Measurements from ENCODE around the gene MACROD1.
A peak's percentile ranks its signal among the peaks of the same experiment; 100 is the strongest.

Gene MACROD1

DNA sequence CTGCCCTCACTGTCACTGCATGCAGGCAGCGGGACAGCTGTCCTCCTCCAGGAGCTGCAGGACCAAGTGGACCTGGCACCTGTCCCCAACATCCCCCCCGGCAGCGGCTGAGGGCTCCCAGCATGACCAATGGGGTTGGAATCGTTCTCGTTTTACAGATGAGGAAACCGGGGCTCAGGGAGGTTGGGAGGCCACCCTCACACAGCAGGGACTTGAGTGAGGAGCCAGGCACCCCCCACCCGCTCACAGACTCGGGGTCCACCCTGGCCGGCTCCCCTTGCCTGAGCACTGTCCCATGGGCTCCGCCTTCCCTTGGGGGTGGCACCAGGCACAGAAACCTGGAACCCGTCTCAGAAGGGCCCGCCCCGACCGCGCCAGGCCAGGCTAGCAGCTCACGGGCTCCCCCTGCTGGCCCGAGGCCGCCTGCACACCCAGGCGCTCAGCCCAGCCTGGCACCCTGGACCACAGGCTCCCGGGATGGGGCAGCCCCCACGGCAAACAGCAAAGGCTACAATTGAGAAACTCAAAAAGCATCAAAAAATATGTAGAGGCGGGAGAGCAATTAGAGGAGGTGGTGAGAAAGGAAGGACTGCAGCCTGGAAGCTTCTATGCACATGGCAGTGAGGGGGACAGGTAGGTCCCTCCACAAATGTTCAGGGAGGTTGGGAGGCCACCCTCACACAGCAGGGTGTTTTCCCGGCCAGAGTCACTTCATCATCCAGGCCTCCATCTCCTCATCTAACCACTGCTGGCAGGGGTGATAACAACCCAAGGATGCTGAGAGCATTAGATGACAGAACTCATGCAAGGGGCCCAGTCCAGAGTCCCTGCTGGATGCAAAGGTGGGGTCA lies 12.8 kb downstream of the MACROD1 start:
- DNase-seq (ENCODE audit: low spot score) = peak; percentile 96

DNA sequence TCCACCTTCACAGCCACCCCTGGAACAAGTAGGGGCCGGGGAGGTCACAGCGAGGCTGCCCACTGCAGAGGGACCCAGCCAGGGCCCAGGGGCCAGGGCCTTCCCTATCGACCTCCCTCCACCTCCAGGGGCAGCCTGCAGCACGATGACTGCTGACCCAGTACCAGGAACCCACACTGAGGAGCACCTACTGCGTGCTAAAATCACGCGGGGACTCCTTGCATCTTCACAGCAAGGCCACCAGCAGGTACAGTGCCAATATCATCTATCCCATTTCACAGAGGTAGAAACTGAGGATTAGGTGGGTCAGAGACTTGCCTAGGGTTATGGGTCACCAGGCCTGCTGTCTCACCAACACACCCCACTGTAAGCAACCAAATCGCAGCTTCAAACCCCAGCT lies 14.6 kb downstream of the MACROD1 start:
- no peak for DNase-seq (ENCODE audit: low spot score)

DNA sequence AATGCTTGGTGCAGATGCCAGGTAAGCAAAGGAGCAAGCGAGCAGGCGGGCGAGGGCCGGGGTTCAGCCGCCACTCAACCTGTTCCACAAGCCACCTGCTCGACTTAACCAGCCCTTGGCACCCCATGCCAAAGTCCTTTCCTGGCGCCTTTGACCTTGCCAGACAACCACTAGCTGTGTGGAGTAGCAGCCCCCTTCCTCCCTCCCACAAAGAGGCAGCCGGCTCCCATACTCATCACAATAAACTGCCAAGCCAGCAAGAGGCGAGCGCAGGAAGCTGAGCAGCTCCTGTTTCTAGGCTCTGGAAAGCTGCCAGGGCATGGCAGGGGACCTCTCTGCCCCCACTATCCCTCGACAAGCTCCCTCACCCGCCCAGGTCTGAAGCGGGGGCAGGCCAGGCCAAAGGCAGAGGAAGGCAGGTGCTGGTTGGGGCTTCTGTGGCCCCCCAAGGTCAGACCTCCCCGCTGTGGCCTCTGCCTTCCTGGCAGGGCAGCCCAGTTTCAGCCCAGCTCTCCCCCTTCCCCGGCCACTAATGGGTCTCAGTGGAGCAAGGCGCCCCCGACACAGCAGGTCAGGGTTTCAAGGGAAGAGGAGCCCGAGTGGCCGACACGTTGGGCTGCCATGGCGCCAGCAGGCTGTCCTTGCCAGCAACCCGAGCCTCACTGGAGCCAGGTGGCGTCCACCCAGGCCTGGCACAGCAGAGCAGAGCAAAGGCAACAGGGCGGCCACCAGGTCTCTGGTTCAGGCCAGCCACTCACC lies 15.3 kb downstream of the MACROD1 start:
- no peak for DNase-seq (ENCODE audit: low spot score)

DNA sequence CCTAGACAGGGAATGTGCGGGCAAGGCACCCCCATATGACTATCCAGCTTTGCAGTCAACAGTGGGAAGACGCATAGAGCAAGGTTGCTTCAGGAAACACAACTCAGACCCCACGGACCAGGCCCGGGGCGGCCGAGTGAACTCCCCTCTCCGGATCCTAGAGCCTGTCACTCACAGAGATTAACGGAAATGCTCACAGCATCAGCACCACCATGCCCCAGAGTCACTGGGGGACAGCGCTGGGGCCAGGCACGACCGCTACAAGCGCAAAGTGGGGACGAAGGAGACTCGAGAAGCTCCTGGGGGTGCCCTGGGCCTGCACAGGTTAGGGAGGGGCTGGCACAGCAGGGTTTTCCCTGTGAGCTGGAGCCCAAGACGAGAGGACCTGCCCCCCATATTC lies 15.9 kb downstream of the MACROD1 start:
- no peak for DNase-seq (ENCODE audit: low spot score)

DNA sequence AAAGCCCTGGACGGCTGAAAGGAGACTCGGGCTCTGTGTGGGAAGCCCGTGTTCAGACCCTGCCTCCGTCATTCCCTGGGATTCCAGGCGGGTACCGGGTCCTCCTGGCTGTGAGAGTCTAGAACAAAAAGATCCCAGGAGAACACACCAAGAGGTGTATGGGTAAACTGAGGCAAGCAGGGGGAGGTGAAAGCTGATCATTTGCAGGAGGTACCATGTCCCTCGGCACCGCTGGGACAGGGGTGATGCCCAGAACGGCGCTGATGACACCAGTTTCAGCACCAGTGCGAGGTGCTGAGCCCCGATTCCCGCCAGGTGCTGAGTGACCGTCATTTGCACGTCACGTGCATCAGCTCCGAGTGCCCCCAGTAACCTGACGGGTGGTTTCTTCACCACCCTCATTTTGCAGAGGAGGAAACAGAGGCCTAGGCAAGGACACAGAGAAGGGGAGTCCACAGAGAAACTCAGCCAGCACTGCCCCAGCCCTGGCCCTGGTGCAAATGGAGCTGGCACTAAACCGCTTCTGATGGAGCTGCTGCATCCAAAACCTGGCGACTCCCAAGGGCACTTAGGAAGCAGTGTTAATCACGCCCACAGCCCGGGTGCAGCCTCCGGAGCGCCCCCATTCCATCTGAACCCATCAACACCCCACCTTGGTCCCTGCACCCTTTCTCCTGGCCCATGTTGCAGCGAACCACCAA lies 16.8 kb downstream of the MACROD1 start:
- no peak for DNase-seq (ENCODE audit: low spot score)

DNA sequence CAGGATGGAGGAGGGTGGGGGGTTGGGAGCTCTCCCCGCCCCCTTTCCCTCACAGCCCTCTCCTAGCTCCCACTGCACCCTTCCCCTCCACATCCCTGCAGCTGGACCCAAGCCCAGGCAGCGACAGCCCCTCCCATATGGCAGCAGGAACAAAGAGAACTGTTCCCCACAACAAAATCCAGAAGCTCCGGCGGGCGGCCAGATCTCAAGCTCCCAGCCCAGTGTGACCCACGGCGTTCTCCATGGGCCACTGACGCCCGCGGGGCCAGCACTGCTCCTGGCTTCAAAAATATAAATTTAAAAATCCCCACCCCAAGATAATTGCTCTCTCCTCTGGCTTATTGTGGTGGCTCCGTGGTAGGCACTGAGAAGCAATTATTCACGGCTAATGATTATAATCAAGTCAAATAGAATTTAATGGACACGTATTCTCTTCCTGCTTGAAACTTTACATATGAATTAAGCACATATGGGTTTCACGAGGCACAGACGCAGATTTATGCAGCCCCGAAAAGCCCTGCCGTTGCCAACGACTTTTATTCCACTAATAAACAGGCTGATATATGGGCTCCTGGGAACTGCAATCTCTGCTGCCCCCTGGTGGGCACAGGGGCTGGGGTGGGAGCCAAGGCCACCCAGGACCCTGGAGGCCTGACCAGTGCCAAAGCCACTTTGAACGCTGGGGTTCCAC lies 17.5 kb downstream of the MACROD1 start:
- DNase-seq (ENCODE audit: low spot score) = peak; percentile 93

DNA sequence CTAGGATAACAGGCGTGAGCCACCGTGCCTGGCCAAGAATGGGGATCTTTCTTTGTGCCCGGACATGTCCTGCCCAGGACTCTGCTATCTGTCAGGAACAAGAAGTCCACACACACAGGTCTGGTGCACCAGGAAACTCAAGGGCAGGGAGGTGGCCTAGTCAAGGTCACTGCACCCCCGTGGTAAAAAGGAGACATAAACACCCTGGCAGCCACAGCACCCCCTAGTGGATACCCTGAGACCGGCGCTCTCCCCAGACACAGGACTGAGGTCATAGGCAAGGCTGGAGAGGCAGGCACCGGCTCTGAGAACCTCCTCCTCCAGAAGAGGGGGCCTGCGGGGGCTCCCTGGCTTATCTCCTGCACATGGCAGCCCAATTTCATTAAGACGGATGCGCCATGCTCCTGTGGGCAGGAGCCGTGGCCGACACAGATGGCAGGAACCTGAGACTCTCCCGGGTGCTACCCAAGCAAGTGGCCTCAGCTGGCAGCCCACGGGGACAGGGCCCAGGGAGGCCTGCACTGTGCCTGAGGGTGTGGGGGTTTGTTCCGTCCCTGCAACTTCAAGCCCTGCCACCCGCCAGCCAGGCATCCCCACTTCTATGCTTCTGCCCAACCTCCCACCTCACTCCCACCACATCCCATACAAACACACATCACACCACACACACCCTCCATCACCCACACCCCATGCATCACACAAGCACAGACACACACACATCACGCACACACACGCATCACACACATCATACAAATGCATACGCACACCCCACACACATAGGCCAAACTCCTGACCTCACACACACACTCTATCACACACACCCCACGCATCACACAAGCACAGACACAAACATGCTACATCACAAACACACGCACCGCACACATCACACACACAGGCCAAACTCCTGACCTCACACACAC lies 19.6 kb downstream of the MACROD1 start:
- DNase-seq (ENCODE audit: low spot score) = peak; percentile 84

DNA sequence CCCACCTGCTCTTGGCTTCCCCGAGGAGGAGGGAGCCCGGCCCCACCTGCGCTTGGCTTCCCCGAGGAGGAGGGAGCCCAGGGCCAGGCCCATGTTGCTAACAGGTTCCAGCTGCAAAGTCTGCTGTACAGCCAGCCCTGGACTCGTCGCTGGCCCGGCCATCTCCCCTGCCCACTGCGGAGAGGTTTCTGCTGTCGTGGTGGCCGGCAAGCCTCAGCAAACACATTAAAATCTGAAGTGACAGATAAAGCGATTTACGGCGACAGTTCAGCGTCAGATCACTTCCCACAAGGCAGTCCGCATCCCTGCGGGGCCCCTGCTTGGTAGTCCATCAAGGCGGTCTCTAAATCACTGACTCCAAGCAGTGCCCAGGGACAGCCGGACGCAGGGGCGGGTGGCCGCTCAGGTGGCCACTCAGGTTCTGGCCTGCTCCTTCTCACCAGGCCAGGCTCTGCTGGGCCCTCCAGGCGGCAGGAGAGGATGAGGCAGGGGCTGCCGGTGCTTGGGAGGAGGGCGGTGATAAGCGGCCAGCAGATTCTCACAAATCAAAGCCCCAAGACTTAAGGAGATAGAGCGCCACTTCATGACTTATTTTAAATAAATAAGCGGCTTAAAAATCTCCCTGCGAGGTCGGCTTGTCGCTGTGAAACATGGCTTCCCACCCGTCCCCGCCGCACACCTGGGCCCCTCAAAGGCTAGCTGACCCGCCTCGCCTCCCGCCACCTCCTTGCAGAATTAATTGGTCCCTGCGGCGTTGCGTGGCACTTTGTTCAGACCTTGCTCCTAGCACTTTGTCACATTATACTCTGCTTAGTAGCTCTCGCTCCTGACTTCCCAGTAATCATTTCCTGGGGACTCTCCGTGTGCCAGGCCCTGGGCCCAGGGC lies 21.1 kb downstream of the MACROD1 start:
- DNase-seq (ENCODE audit: low spot score) = no peak

DNA sequence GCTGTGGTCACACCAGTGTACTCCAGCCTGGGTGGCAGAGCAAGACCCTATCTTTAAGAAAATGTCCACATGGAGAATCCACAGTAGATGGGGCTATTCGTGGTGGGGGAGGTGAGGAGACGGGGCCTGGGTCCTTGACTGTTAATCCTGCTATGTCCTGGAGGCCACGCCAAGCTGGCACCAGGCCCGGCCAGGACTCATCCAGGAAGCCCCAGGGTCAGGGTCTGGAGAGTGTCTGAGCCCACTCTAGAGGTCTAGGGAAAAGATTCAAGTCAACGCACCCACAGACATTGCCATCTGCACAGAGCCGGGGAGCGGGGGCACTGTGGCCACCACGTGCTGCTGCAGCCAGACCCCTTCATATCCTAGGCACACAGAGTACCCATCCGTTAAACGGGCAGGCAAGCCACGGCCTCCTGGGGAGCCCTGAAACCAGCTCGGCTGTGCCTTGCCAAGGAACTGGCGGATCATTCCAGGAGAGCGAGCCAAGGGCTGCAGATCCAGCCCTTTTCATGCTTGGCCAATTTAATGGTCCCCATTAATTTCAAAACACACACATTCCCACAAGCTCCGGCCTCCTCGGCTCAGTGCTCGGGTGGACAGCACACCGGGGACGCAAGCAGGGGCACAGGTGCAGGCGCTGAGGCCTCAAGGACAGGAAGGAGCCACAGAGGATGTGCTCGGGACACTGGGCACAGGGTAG lies 24.7 kb downstream of the MACROD1 start:
- no peak for DNase-seq (ENCODE audit: low spot score)

DNA sequence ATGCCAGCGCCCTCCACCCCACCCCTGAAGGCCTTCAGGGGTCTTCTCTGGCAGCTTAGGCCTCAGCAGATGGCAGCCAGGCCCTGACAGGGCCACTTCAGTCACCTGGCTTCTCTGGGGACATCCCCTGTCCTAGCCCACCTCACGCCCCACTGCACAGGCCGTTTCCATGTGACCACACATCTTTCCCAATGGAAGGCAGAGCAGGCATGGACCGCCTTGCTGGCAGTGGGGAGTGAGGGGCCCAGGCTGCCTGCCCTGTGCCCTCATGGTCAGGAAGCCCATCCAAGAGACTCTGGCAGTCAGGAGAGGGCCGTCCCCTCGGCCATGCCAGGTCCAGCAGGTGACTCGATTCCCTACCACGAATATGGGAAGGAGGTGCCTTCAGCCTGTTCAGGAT lies 25.8 kb downstream of the MACROD1 start:
- DNase-seq (ENCODE audit: low spot score) = no peak

DNA sequence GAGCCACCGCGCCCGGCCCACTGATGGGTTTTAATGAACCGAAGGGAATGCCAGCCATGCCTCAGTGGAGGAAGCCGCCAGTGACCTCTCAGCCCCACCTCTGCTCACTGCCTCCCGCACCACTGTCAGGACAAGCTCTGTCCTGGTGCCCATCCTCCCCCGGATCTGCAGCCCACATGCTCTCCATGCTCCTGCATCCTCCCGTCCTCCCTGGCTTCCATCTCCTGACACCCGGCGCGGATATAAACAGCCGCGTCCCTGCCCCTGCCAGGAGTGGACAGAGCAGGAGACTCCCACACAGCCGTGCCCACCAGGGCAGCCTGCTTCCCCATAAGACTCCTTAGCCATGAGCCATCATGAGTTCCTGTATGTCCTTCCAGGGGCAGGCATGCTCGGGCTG lies 26.9 kb downstream of the MACROD1 start:
- DNase-seq (ENCODE audit: low spot score) = no peak

DNA sequence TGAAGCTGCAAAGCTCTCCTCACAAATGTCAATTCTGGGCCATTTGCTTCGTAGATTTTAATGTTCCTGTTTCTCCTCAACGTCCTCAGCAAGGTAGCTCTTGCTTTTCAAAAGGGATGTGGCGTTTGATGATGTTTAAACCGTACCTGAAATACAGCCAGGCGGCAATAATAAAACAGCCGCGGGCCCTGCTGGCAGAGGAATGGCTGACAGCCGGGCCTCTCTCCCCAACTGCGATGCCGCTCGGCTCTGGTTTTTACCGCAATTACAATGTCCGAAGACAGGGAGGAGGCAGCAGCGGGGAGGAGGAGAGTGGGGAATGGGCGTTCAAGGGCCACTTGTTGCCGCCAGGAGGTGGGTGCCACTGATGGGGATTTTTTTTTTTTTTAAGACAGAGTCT lies 27.5 kb downstream of the MACROD1 start:
- DNase-seq (ENCODE audit: low spot score) = no peak

DNA sequence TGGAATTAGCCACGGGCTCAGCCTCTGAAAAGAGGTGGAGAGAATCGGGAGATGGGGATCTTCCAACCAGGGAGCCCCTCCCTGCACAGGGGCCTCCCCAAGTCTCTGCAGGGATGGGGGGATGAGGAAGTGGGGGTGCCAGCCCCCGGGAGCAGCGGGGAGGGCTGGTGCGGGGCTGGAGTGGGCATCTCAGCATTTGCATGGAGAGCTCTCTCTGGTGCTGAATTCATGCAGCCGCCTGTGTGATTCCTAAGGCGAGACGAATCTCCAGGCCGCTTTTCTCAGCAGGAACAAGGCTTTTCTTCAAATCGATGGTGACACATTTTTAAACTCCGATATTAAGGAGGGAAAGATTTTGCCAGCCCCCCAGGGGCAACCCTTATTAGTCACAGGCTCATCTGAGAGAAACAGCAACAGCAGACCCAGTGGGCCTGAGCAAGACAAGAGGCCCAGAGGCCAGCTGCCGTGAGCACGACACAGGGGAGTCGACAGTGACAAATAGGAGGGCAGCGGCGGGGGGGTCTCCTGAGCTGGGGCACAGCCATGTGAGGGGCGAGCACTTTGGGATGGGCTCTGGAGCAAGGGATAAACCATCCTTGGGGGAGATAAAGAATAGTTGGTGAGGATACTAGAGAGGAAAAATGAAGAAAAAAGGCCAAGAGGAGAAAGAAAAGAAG lies 29.0 kb downstream of the MACROD1 start:
- DNase-seq (ENCODE audit: low spot score) = no peak

DNA sequence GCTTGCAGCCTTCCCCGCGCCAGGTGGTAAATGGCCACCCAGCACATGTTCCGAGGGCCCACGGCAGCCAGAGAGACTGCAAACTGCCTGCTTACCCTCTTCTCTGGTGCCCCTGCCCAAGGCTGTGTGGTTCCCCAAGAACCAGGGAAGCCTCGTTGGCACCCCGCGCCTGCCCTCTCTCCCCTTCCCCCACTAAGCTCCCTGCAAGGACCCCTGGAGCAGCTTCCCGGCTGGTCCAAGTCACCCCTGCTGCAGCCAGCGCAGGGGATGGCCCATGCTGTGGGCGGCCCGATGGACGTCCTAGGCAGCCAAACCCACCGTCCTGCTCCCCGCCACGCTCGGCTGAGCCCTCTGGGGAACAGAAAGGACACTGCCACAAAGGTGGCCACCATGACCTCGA lies 30.2 kb downstream of the MACROD1 start:
- no peak for DNase-seq (ENCODE audit: low spot score)

DNA sequence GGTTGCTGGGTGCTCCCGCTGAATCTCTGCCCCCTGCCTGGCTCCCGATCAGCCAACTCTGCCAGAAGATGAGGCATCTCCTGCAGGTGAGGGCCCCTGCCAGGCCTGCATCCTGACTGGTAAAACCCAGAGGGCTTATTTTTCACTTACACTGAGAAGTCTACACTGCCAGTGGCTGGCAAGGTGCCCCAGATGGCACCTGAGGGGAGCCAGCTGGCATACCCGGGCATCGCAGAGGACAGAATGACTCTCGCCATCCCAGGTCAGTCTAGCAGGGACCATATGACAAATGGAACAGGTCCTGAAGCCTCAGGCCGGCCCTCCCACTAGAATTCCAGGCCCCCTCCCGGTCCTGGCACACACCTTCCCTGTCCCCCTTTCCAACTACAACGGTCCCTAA lies 30.9 kb downstream of the MACROD1 start:
- no peak for DNase-seq (ENCODE audit: low spot score)

DNA sequence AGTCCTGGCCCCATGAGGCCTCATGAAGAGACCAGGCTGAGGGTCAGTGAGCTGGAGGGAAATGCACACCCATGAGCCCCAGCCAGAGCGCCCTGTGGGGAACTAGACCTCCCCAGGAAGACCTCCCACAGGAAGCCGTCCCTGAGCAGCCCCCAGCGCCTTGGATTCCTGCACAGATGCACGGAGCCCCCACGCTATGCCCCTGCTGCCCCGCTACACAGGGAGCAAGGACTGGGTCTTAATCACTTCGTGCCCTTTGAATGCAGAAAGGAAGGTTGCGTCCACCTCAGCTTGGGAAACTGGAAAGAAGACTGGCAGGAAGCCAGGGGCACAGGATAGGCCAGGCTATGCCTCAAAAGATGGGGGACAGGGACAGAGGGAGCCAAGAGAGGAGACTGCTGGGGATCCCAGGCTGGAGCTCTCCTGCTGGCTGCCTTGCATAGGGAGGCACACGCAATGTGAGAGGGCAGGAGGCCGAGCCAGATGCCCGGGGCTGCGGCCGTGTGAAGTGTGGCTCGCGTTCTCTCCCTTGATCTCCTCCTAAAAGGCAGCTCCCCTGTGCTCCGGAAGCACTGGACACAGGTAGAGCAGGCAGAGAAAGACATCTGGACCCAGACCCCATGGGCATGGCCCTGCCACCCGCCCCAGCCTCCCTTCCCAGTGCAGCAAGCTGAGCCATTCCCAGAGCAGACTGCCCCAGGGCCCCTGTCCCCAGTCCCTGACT lies 32.8 kb downstream of the MACROD1 start:
- no peak for DNase-seq (ENCODE audit: low spot score)

DNA sequence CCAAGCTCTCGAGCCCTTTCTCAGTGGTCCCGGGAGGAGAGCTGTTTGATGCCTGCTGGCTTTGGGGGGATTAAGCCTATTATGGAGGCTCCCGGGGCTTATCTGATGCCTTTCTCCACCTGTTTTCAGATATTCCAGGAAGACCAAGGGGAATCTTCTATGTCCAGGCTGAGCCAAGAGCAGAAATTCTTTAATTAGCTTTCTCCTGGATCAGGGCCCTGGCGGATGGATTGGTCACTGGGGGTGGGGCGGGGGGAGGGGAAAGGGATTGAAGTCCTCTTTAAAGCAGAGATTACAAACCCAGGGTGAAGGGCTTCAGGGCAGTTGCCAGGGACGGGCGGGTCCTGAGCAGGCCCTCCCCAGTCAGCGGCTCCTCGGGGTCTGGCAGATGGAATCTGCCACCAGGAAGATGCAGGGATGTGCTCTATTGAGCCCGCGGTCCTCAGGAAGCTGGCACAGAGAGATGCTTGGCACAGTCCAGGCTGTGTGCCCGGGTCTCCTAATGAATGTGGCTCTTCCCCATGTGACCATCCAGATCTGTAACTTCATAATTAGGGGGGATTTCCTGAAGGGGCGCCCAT lies 33.6 kb downstream of the MACROD1 start:
- no peak for DNase-seq (ENCODE audit: low spot score)

DNA sequence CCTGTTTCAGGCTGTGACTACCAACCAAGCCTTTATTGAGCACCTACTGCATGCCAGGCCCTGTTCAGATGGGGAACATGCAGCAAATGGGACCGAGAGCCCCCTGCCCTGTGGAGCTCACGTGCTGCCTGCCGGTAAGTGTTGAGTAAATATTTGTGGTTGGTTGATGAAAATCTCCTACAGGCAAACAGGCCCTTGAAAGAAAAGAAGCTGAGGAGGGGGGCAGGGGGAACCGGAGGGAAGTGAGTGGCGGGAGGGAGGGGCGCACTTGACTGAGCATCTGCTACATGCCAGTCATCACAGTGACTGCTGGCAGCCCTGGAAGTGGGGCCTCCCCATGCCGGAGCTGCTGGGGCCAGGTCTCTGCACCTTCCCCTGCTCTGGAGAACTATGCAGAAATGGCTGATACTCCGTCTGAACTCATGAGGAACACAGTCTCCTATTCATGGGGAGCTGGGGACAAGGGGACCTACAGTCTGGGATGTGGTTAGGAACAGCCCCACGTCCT lies 34.2 kb downstream of the MACROD1 start:
- no peak for DNase-seq (ENCODE audit: low spot score)

Data from GM03348 (cell line).